GM23338 (cell line): ENCODE measurements around the gene PCDHA12. TPM values are rescaled to one million over a fixed set of nuclear protein-coding genes. Genes with fewer than 3 reads are reported as not detected.

Source experiments
- ATAC-seq: fragments of 200-7000 bp; cut with Tn5 transposase; 3 replicates; pipeline ENCODE4 v1.9.1; 2020
- DNase-seq: peaks from one replicate; pipeline ENCODE4 v3.0.0-alpha.2; 2015; ENCODE audit warnings: low spot score
- H2AFZ ChIP-seq: fragments of 200-600 bp; sonication (generic); 2 replicates; pipeline ENCODE4 v1.8.0; 2016; ENCODE audit warnings: antibody characterized with exemption, mild to moderate bottlenecking, moderate library complexity
- H3F3A ChIP-seq: fragments of 200-600 bp; sonication (generic); replicated peaks from 2 replicates; pipeline ENCODE4 v1.8.0; 2017; ENCODE audit warnings: antibody characterized with exemption, mixed run types, low read depth
- H3K27ac ChIP-seq: fragments of 200-600 bp; sonication (generic); 2 replicates; pipeline ENCODE4 v1.6.1; 2016; ENCODE audit warnings: low read depth
- H3K27me3 ChIP-seq: fragments of 200-600 bp; sonication (generic); 2 replicates; pipeline ENCODE4 v1.8.0; 2016; ENCODE audit warnings: mild to moderate bottlenecking, mixed run types, moderate library complexity; ENCODE audit not compliant: insufficient read depth
- H3K36me3 ChIP-seq: fragments of 200-600 bp; sonication (generic); 2 replicates; pipeline ENCODE4 v1.8.0; 2016; ENCODE audit warnings: mild to moderate bottlenecking; ENCODE audit not compliant: insufficient read depth
- H3K4me1 ChIP-seq: fragments of 200-600 bp; sonication (generic); 2 replicates; pipeline ENCODE4 v1.8.0; 2016; ENCODE audit warnings: mild to moderate bottlenecking, moderate library complexity; ENCODE audit not compliant: insufficient read depth
- H3K4me2 ChIP-seq: fragments of 200-600 bp; sonication (generic); 2 replicates; pipeline ENCODE4 v1.7.1; 2017; ENCODE audit warnings: mixed run types
- H3K4me3 ChIP-seq: fragments of 200-600 bp; sonication (generic); 2 replicates; pipeline ENCODE4 v1.6.1; 2016; ENCODE audit warnings: mixed run types
- H3K79me2 ChIP-seq: fragments of 200-600 bp; sonication (generic); replicated peaks from 2 replicates; pipeline ENCODE4 v1.8.0; 2017; ENCODE audit warnings: mild to moderate bottlenecking; ENCODE audit not compliant: insufficient read depth
- H3K9me2 ChIP-seq: fragments of 200-600 bp; sonication (generic); 2 replicates; pipeline ENCODE4 v1.8.0; 2017; ENCODE audit not compliant: insufficient read depth
- H4K20me1 ChIP-seq: fragments of 200-600 bp; sonication (generic); replicated peaks from 2 replicates; pipeline ENCODE4 v1.8.0; 2017; ENCODE audit warnings: mild to moderate bottlenecking; ENCODE audit not compliant: insufficient read depth
- H3K27ac Mint-ChIP-seq: 2 replicates; pipeline ENCODE4 v1.8.0; 2020; ENCODE audit warnings: inconsistent platforms, mild to moderate bottlenecking, moderate library complexity, mixed read lengths
- H3K27me3 Mint-ChIP-seq: 3 replicates; pipeline ENCODE4 v1.8.0; 2022; ENCODE audit warnings: low read depth, mild to moderate bottlenecking, moderate library complexity, mixed read lengths, inconsistent platforms; ENCODE audit not compliant: insufficient read depth, poor library complexity
- H3K36me3 Mint-ChIP-seq: 3 replicates; pipeline ENCODE4 v1.8.0; 2021; ENCODE audit warnings: low read depth, mild to moderate bottlenecking, inconsistent platforms, moderate library complexity, mixed read lengths
- H3K4me1 Mint-ChIP-seq: 3 replicates; pipeline ENCODE4 v1.8.0; 2020; ENCODE audit warnings: mild to moderate bottlenecking, inconsistent platforms, mixed read lengths
- H3K4me3 Mint-ChIP-seq: 3 replicates; pipeline ENCODE4 v1.8.0; 2021; ENCODE audit warnings: moderate library complexity, mild to moderate bottlenecking, inconsistent platforms, mixed read lengths
- H3K9me3 Mint-ChIP-seq: 3 replicates; pipeline ENCODE4 v1.8.0; 2020; ENCODE audit warnings: moderate library complexity, mild to moderate bottlenecking, inconsistent platforms, mixed read lengths
- CTCF ChIP-seq, 2 experiments: fragments of 200-600 bp in 1 of 2; sonication (generic) in 1 of 2; conservative IDR thresholded peaks; 2 replicates each; pipeline versions ENCODE4 v1.5.1 to v1.6.1; 2016 to 2017; ENCODE audit warnings: antibody characterized with exemption in 2 of 2, low read depth in 2 of 2, mild to moderate bottlenecking in 2 of 2, moderate library complexity in 1 of 2
- EZH2phosphoT487 ChIP-seq: fragments of 200-600 bp; sonication (generic); IDR thresholded peaks from one replicate; pipeline ENCODE4 v1.8.1; 2018; ENCODE audit warnings: antibody characterized with exemption; ENCODE audit not compliant: unreplicated experiment
- POLR2AphosphoS5 ChIP-seq: IDR thresholded peaks from 2 replicates; pipeline ENCODE4 v1.6.1; 2016; ENCODE audit warnings: antibody characterized with exemption, low read depth
- ZNF114 ChIP-seq: fragments of 250-450 bp; sonication (Bioruptor Pico); IDR thresholded peaks from 2 replicates; pipeline ENCODE4 v1.5.0; 2020; ENCODE audit warnings: mild to moderate bottlenecking, moderate library complexity
- long read RNA-seq: library from polyadenylated mRNA; unstranded; transcript quantifications from one replicate; pipeline ENCODE4 v2.0.0, GENCODE V29; 2020; ENCODE audit not compliant: unreplicated experiment
- polyA plus RNA-seq: library from polyadenylated mRNA; unstranded; fragments of >200 nt; fragmentation: Nextera tagmentation; extraction: Ambion mirVana; gene quantifications from 2 replicates; pipeline ENCODE4 v1.2.1, GENCODE V29; 2016
- total RNA-seq: library from RNA; depleted of rRNA; stranded (reverse); fragments of >200 nt; shearing (Covaris generic); gene quantifications from 2 replicates; pipeline ENCODE4 v1.2.3, GENCODE V29; 2014; rRNA removed

Gene PCDHA12, protein sequence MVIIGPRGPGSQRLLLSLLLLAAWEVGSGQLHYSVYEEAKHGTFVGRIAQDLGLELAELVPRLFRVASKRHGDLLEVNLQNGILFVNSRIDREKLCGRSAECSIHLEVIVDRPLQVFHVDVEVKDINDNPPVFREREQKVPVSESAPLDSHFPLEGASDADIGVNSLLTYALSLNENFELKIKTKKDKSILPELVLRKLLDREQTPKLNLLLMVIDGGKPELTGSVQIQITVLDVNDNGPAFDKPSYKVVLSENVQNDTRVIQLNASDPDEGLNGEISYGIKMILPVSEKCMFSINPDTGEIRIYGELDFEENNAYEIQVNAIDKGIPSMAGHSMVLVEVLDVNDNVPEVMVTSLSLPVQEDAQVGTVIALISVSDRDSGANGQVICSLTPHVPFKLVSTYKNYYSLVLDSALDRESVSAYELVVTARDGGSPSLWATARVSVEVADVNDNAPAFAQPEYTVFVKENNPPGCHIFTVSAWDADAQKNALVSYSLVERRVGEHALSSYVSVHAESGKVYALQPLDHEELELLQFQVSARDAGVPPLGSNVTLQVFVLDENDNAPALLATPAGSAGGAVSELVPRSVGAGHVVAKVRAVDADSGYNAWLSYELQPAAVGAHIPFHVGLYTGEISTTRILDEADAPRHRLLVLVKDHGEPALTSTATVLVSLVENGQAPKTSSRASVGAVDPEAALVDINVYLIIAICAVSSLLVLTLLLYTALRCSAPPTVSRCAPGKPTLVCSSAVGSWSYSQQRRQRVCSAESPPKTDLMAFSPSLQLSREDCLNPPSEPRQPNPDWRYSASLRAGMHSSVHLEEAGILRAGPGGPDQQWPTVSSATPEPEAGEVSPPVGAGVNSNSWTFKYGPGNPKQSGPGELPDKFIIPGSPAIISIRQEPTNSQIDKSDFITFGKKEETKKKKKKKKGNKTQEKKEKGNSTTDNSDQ
- 12.7 and 17.7 TPM in 2 replicates for total RNA-seq
- 5.1 and 5.6 TPM in 2 replicates for polyA plus RNA-seq
- long read RNA-seq, partial matches to known transcripts, result 0 of 1 reads
- long read RNA-seq, other reads (novel, unspliced or antisense), result 0 of 1 reads

GRCh38 chr5:140875085-140876065 lies at the start of gene PCDHA12:
Gene PCDHA12 (plus strand): TSS chr5:140875308. CDS start chr5:140875473, 165 bp downstream.
- Histone ChIP-seq H3K4me2 (peak within 1 kb of the TSS; percentile 50), H3K36me3 (no peaks in the 10 kb centered on the region; the same call in 1 of the 2 replicates), H4K20me1 (peaks cover 9% of the 10 kb centered on the region; the same call in 1 of the 2 replicates), H3K27me3 (no peaks in the 10 kb centered on the region), H3K79me2 (peaks cover 48% of the 10 kb centered on the region), H2AFZ (peak within 1 kb of the TSS; percentile 66; the same call in 1 of the 2 replicates), H3K4me1 (peaks cover 15% of the 10 kb centered on the region; the same call in 1 of the 2 replicates), H3K4me3 (peak within 1 kb of the TSS; percentile 66), H3K27ac (peak within 1 kb of the TSS; percentile 67; the same call in 1 of the 2 replicates), H3K9me2 (no peaks in the 10 kb centered on the region), H3F3A (no peaks in the 10 kb centered on the region)
- peaks cover 6% of the 10 kb centered on the region; the same call in 1 of the 3 replicates for H3K9me3 Mint-ChIP-seq
- peaks cover 17% of the 10 kb centered on the region; the same call in 2 of the 3 replicates for H3K4me1 Mint-ChIP-seq
- TF ChIP-seq POLR2AphosphoS5 (peak; percentile 40; the same call in 1 of the 2 replicates), CTCF (conservative IDR thresholded peaks at IDR 0.05; ENCODE audit: low read depth in 2 of 2) (peak; percentile 77 to 87), ZNF114 (no peak)
- peak within 1 kb of the TSS; percentile 98 for H3K27ac Mint-ChIP-seq
- peaks cover 3% of the 10 kb centered on the region for H3K27me3 Mint-ChIP-seq
- DNase-seq (peak; percentile 90), ATAC-seq (peak; percentile 80)
- peaks cover 29% of the 10 kb centered on the region for H3K36me3 Mint-ChIP-seq
- H3K4me3 Mint-ChIP-seq, result peak within 1 kb of the TSS; percentile 97

DNA sequence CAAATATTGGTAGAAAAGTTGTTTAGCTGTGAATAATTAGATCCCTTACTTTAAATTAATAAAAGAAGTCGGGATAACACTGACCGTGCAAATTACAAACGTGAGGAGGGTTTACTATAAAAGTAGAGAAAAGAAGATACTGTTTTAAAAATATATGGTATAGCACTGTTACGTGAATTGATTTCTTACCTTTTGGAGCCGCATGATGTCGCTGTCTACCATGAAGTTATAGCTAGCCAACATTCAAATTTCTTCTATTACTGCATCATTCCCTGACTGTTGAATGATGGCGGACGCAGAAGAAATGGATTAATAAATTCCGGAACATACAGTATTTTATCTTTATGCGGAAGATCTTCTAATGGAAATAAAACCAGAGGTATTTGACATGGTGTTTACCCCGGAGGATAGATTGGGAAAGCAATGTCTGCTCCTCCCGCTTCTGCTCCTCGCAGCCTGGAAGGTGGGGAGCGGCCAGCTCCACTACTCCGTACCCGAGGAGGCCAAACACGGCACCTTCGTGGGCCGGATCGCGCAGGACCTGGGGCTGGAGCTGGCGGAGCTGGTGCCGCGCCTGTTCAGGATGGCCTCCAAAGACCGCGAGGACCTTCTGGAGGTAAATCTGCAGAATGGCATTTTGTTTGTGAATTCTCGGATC lies 47.3 kb upstream of the PCDHA12 start, which contains the start of gene PCDHA6:
Gene PCDHA6, plus strand, starts transcription at position 257 of the 658 bp plus-strand sequence. Its CDS starts 132 bp downstream, at position 389.
- no peaks in the 10 kb centered on the region for H4K20me1 ChIP-seq
- H3K4me3 ChIP-seq, result peak within 1 kb of the TSS; percentile 37; the same call in 1 of the 2 replicates
- no peak for DNase-seq
- H3K9me3 Mint-ChIP-seq, result peaks cover 5% of the 10 kb centered on the region; the same call in 2 of the 3 replicates
- H3K4me1 ChIP-seq, result no peaks in the 10 kb centered on the region
- TF ChIP-seq CTCF (conservative IDR thresholded peaks at IDR 0.05; ENCODE audit: low read depth in 2 of 2) (peak; percentile 29 to 31; a peak in 3 of 4 replicates), EZH2phosphoT487 (no peak)
- H3K27me3 Mint-ChIP-seq, result peaks cover 2% of the 10 kb centered on the region
- no peak within 1 kb of the TSS for H2AFZ ChIP-seq
- H3K9me2 ChIP-seq, result no peaks in the 10 kb centered on the region
- ATAC-seq, result peak; percentile 28; the same call in 1 of the 3 replicates
- H3K36me3 ChIP-seq, result no peaks in the 10 kb centered on the region
- H3K4me3 Mint-ChIP-seq, result peak within 1 kb of the TSS; percentile 68
- H3K27me3 ChIP-seq, result no peaks in the 10 kb centered on the region
- H3K4me1 Mint-ChIP-seq, result no peaks in the 10 kb centered on the region; the same call in 2 of the 3 replicates
- no peak within 1 kb of the TSS for H3K27ac Mint-ChIP-seq
- no peaks in the 10 kb centered on the region for H3K79me2 ChIP-seq
- H3K27ac ChIP-seq, result no peak within 1 kb of the TSS
- H3K36me3 Mint-ChIP-seq, result peaks cover 18% of the 10 kb centered on the region
- no peaks in the 10 kb centered on the region for H3F3A ChIP-seq
- no peak within 1 kb of the TSS for H3K4me2 ChIP-seq
